Measurements from ENCODE around the gene CCDC28B. TPM values are rescaled to one million over a fixed set of nuclear protein-coding genes. Genes with fewer than 3 reads are reported as not detected.

The CCDC28B gene
- total RNA-seq, 1 donor from 2014 or later = 29.1 TPM

- peaks cover 62 to 80% of the 10 kb centered on the region in 2 donors for H3K36me3 ChIP-seq
- no peak for TF ChIP-seq CTCF (IDR thresholded peaks at IDR 0.05)
- H3K27ac ChIP-seq = no peak overlapping the region
- DNase-seq (ENCODE audit: low spot score in 2 of 2) = no peak
- peaks cover 7 to 10% of the 10 kb centered on the region in 2 donors for H3K4me1 ChIP-seq
- intact Hi-C loops (cut with DNase I) = no loop called here
- H3K9me3 ChIP-seq = no peaks in the 10 kb centered on the region
- H3K4me3 ChIP-seq = no peak overlapping the region
- no peaks in the 10 kb centered on the region for H3K27me3 ChIP-seq
Observed at GRCh38 chr1:32195531-32195930, 4.9 kb upstream of the CCDC28B start.

GRCh38 chr1:32195972-32196823 is 4.2 kb upstream of the CCDC28B start:
- intact Hi-C loops (cut with DNase I) = no loop called here
- Histone ChIP-seq H3K4me1 (peaks cover 7 to 11% of the 10 kb centered on the region in 2 donors), H3K36me3 (peaks cover 57 to 74% of the 10 kb centered on the region in 2 donors), H3K27ac (no peak overlapping the region), H3K4me3 (no peak overlapping the region), H3K9me3 (no peaks in the 10 kb centered on the region), H3K27me3 (no peaks in the 10 kb centered on the region)
- TF ChIP-seq CTCF (IDR thresholded peaks at IDR 0.05) = no peak
- DNase-seq (ENCODE audit: low spot score in 2 of 2) = no peak

GRCh38 chr1:32197074-32197473 is 3.3 kb upstream of the CCDC28B start:
- Histone ChIP-seq H3K36me3 (peaks cover 48 to 65% of the 10 kb centered on the region in 2 donors), H3K27me3 (no peaks in the 10 kb centered on the region), H3K27ac (no peak overlapping the region), H3K9me3 (no peaks in the 10 kb centered on the region), H3K4me3 (no peak overlapping the region), H3K4me1 (peaks cover 7 to 18% of the 10 kb centered on the region in 2 donors)
- TF ChIP-seq CTCF (IDR thresholded peaks at IDR 0.05) = no peak
- DNase-seq (ENCODE audit: low spot score in 2 of 2) = no peak
- intact Hi-C loops (cut with DNase I) = no loop called here

GRCh38 chr1:32197837-32198236 is 2.6 kb upstream of the CCDC28B start:
- peaks cover 41 to 57% of the 10 kb centered on the region in 2 donors for H3K36me3 ChIP-seq

GRCh38 chr1:32198237-32199042 is 2.0 kb upstream of the CCDC28B start:
- Histone ChIP-seq H3K9me3 (no peaks in the 10 kb centered on the region), H3K27me3 (no peaks in the 10 kb centered on the region), H3K4me1 (peaks cover 7 to 18% of the 10 kb centered on the region in 2 donors), H3K36me3 (peaks cover 35 to 51% of the 10 kb centered on the region in 2 donors), H3K4me3 (no peak overlapping the region), H3K27ac (no peak overlapping the region)
- DNase-seq (ENCODE audit: low spot score in 2 of 2) = no peak
- intact Hi-C loops (cut with DNase I) = no loop called here
- no peak for TF ChIP-seq CTCF (IDR thresholded peaks at IDR 0.05)

More at GRCh38 chr1:32197837-32198236, 2.6 kb upstream of the CCDC28B start:
- H3K27ac ChIP-seq = no peak overlapping the region
- H3K27me3 ChIP-seq = no peaks in the 10 kb centered on the region
- intact Hi-C loops (cut with DNase I) = no loop called here
- no peak for DNase-seq (ENCODE audit: low spot score in 2 of 2)
- H3K4me1 ChIP-seq = peaks cover 7 to 18% of the 10 kb centered on the region in 2 donors
- no peaks in the 10 kb centered on the region for H3K9me3 ChIP-seq
- no peak overlapping the region for H3K4me3 ChIP-seq
- TF ChIP-seq CTCF (IDR thresholded peaks at IDR 0.05) = no peak
